PC-3 (cell line): ENCODE measurements around the gene PTTG2.

Source experiments
- EZH2 ChIP-seq: fragments of 300-600 bp; sonication (generic); IDR thresholded peaks from one replicate; pipeline ENCODE4 v1.6.1; 2017; ENCODE audit warnings: antibody characterized with exemption, mild to moderate bottlenecking, low read length; ENCODE audit not compliant: unreplicated experiment
- EZH2phosphoT487 ChIP-seq: fragments of 300-600 bp; sonication (generic); IDR thresholded peaks from 2 replicates; pipeline ENCODE4 v1.6.1; 2018; ENCODE audit warnings: mild to moderate bottlenecking, antibody characterized with exemption, low read length, borderline replicate concordance
- TF ChIP-seq, protein P1 (sequence below): fragments of 300-600 bp; sonication (generic); conservative IDR thresholded peaks from 2 replicates; pipeline ENCODE4 v1.5.1; 2017; ENCODE audit warnings: antibody characterized with exemption, low read depth, mild to moderate bottlenecking, low read length

DNA sequence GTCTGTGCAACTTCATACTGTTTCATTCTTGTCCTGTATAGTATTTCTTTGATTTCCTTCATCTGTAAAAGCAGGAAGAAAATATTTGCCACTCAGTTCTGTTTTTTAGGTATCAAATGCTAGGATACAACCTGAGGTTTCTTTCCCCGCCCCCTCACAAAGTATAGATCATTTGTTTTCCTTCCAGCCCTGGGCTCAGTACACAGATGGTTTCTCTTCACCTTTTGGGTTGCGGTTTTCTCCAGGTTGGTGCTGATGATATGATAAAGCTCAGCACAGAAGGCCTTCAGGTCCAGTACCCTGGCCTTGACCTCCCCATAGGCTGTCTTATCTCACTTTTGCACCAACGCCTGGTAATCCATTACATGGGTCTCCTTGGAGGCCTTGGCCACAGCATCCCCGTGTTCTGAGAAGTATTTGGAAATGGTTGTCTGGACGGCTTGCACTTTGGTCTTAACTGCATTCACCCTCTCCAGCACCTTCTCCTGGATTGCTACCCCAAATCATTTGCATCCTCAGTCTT, 35.2 kb downstream of the PTTG2 start:
- TF ChIP-seq, protein P1, sequence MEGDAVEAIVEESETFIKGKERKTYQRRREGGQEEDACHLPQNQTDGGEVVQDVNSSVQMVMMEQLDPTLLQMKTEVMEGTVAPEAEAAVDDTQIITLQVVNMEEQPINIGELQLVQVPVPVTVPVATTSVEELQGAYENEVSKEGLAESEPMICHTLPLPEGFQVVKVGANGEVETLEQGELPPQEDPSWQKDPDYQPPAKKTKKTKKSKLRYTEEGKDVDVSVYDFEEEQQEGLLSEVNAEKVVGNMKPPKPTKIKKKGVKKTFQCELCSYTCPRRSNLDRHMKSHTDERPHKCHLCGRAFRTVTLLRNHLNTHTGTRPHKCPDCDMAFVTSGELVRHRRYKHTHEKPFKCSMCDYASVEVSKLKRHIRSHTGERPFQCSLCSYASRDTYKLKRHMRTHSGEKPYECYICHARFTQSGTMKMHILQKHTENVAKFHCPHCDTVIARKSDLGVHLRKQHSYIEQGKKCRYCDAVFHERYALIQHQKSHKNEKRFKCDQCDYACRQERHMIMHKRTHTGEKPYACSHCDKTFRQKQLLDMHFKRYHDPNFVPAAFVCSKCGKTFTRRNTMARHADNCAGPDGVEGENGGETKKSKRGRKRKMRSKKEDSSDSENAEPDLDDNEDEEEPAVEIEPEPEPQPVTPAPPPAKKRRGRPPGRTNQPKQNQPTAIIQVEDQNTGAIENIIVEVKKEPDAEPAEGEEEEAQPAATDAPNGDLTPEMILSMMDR: no peak
- TF ChIP-seq EZH2phosphoT487 (no peak), EZH2 (no peak)
